HTR-8/SVneo (cell line): ENCODE data around the gene CHSY3.

ENCODE experiments used
- DNase-seq: peaks from one replicate; pipeline ENCODE4 v3.0.0; 2011; ENCODE audit warnings: low spot score, mixed read lengths; ENCODE audit not compliant: insufficient read length
- FAIRE-seq: peaks from 2 replicates; lab custom pipeline; 2011; peaks lifted over from hg19 to GRCh38; lab: Jason Lieb, UNC

Gene CHSY3

DNA sequence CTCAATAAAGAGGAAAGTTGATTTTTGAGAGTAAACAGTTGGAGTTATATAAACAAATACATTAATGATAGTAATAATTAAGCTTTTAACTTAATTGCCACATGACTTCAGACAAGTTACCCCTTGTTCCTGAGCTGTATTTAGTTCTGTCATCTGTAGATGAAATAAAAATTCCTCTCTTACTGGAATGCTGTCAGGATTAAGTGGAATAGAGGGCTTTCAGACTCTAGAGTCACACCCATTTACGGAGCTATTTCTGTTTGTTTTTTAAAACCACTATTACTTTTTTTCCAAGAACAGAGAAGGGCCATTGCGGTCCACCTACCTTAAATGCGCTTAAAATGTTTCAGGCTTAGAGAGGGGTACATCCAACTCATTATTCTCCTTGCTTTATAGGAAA is 170.6 kb downstream of the CHSY3 start:
- DNase-seq, result no peak
- FAIRE-seq, result no peak

DNA sequence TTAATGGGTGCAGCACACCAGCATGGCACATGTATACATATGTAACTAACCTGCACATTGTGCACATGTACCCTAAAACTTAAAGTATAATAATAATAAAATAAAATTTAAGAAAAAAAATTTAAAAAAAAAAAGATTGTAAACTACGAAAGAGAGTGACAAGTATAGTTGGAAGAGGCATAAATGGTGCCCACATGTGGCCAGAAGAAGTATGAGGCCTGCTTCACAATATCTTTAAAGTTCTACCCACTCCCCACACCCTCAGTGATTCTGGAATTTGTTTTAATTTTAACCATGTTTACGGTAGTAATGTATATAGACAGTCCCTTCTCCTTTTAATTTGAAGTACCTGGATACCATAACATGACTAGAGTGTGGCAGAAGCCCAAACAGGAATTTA is 172.7 kb downstream of the CHSY3 start:
- FAIRE-seq (no peak), DNase-seq (no peak)

DNA sequence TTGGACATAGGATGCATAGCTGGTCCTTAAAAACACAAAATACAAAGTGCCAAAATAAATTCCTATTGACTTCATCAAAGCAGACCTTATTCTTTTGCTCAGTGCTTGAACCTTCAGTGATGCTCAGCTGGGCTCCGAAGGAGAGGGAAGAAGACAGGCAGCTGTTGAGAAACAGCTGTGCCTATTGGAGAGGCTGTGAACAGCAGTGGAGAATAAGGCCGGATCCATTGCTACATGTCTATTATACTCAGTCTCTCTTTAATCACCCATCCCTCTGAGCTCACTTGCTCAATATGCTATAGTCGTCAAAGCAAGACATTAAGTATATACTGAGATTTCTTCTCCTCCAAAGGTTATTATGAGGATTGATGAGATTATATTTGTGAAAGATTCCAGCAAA is 174.4 kb downstream of the CHSY3 start:
- FAIRE-seq, result no peak
- DNase-seq, result no peak

GRCh38 chr5:130090569-130091270 is 186.5 kb downstream of the CHSY3 start:
- FAIRE-seq, result no peak
- no peak for DNase-seq

DNA sequence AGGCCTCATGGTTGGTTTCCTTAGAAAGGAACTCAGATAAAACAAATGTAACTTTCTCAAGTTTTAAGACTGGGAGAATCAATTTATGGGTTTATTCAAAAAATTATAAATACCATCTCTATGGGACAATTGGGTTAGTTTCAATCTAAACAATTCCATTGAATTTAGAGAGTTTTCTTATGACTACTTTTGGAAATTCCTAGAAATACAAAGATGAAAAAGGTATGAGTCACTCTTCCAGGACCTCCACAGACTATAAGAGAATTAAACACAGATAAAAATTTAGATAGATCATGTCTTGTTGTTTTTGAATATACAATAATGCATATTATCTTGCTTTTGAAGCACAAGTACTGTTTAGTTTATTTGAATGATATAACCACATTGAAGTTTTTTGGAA is 188.7 kb downstream of the CHSY3 start:
- no peak for FAIRE-seq
- DNase-seq, result no peak

GRCh38 chr5:130096483-130096882 is 192.2 kb downstream of the CHSY3 start:
- no peak for FAIRE-seq

DNA sequence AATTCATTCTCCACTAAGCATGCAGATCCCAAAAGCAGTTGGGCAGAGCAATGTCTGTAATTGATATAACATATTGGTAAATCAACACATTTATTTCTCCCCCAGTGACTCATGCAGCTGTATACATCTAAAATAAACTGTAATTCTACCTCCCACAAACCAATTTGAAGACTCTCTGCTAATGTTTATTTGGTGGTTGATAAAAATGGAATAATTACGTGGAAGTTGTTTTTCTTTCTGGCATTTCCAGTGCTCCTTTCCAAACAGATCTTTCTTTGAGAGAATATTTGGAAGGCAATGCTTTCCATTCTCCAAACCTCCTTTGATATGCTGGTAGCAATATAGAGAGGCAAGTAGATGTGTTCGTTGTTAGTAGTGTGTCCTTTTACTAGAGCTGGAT is 194.7 kb downstream of the CHSY3 start:
- FAIRE-seq, result no peak
- no peak for DNase-seq

More at GRCh38 chr5:130096483-130096882, 192.2 kb downstream of the CHSY3 start:
- DNase-seq, result no peak

DNA sequence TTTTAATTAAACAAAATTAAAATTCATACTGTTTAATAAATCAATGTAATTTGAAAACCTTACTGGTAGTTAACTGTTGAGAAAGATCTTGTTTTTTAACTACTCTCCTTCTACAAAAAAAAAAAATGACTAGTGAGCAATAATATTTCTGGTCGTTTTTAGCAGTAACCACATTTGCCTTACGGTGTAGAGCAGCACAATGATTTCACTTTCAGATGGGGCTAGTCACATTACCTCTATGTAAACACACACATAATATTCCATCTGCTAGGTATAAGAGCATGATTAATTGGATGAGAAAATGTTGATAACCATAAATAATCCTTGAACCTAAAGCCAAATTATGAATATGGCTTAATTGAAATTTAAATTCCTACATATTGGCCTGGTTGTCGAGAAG is 198.1 kb downstream of the CHSY3 start:
- FAIRE-seq (no peak), DNase-seq (no peak)

GRCh38 chr5:130102960-130103359 is 198.7 kb downstream of the CHSY3 start:
- FAIRE-seq, result no peak
- no peak for DNase-seq

GRCh38 chr5:130104895-130105688 is 200.8 kb downstream of the CHSY3 start:
- no peak for DNase-seq
- no peak for FAIRE-seq

- FAIRE-seq (no peak), DNase-seq (no peak)
Measured at GRCh38 chr5:130106480-130106879, 202.2 kb downstream of the CHSY3 start.

- DNase-seq, result no peak
- no peak for FAIRE-seq
Measured at GRCh38 chr5:130109152-130109551, 204.9 kb downstream of the CHSY3 start.

DNA sequence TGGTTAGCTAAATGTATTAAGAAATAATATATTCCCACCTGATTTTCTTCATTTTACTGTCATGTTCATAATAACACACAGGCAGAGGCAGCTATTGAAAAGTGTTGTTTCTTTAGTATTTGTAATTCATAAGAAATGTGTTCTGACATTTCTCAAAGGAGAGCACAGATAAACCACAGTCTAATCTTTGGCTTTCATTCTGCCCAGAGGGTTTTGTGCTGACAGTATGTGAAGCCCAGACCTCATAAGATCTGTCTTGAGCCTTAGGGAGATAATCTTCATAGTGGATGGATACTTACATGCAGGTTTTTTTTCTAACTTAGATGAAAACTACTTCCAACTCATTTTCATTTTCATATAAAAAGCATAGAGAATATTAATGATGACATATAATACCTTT is 206.1 kb downstream of the CHSY3 start:
- DNase-seq (no peak), FAIRE-seq (no peak)

GRCh38 chr5:130111746-130112145 is 207.5 kb downstream of the CHSY3 start:
- FAIRE-seq (no peak), DNase-seq (no peak)

DNA sequence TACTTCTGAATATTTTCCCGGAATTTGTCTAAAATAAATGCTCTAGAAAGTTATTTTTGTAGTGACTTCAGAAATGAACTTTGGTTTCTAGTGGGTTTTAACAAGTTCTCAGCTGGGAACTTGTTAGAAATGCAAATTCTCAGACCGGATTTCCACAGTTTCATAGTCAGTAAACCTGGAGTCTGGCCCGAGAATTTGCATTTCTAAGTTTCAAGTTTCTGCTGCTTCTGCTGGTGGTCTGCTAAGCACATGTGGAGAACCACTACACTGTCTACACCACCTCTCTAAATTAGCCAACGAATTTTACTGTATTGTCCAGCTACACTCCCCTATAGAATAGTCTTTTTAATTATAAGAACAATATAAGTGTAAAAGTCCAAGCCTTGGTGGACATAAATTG is 208.0 kb downstream of the CHSY3 start:
- no peak for FAIRE-seq
- no peak for DNase-seq

- no peak for FAIRE-seq
- DNase-seq, result no peak
Measured at GRCh38 chr5:130115686-130116085, 211.4 kb downstream of the CHSY3 start.

GRCh38 chr5:130116462-130116861 is 212.2 kb downstream of the CHSY3 start:
- FAIRE-seq, result no peak

DNA sequence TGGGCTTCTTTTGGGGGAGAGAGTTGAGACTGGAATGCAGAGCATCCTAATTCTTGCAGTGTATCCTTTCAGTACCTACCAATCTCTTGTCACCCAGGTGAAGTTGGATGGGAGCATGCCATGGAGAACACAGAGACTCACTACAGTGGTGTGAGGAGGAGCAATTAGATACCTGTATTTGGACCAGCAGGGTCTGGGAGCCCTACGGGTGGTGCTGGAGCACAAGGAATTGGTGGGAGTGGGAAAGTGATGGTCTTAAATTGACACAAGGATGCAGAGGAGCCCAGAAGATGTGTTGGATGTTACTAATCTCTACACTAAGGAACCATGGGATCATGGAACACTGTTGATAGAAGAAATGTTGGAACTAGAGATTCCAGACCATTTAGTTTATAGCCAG is 212.7 kb downstream of the CHSY3 start:
- DNase-seq (no peak), FAIRE-seq (no peak)

More at GRCh38 chr5:130116462-130116861, 212.2 kb downstream of the CHSY3 start:
- no peak for DNase-seq

GRCh38 chr5:130126746-130127145 is 222.5 kb downstream of the CHSY3 start:
- FAIRE-seq (no peak), DNase-seq (no peak)

GRCh38 chr5:130135506-130135905 is 231.2 kb downstream of the CHSY3 start:
- DNase-seq (no peak), FAIRE-seq (no peak)

- no peak for FAIRE-seq
- DNase-seq, result no peak
Measured at GRCh38 chr5:130136300-130136699, 232.0 kb downstream of the CHSY3 start.

GRCh38 chr5:130137681-130138080 is 233.4 kb downstream of the CHSY3 start:
- no peak for FAIRE-seq

More at GRCh38 chr5:130137681-130138080, 233.4 kb downstream of the CHSY3 start:
- no peak for DNase-seq
